B cell (primary cell): ENCODE measurements around the gene CFAP100. TPM values are rescaled to one million over a fixed set of nuclear protein-coding genes. Genes with fewer than 3 reads are reported as not detected.

Source experiments
- ATAC-seq: fragments of 200-7000 bp; cut with Tn5 transposase; one replicate; pipeline ENCODE4 v1.10.0; 2021; ENCODE audit warnings: low read depth, mild to moderate bottlenecking, moderate number of reproducible peaks, moderate library complexity
- CTCF ChIA-PET: fragments of 350-600 bp; sonication (Branson Sonifier 250); formaldehyde crosslinking; loops from one replicate; lab custom pipeline; 2021; ENCODE audit warnings: antibody characterized with exemption, inconsistent platforms; lab: Charles Lee
- POLR2A ChIA-PET: fragments of 350-600 bp; sonication (Branson Sonifier 250); formaldehyde crosslinking; loops from one replicate; lab custom pipeline; 2021; ENCODE audit warnings: antibody characterized with exemption; lab: Charles Lee
- DNase-seq: peaks from one replicate; pipeline ENCODE4 v3.0.0; 2013
- H2AFZ ChIP-seq: 2 replicates; pipeline ENCODE4 v1.6.1; 2012; ENCODE audit warnings: mild to moderate bottlenecking, low read depth, low read length; ENCODE audit not compliant: insufficient read depth, poor library complexity, severe bottlenecking
- H3K27ac ChIP-seq, 2 donors: 1 replicate in 1 of 2; 2 replicates in 1 of 2; pipeline ENCODE4 v1.5.1; 2012 to 2013; ENCODE audit warnings: low read length in 2 of 2, mild to moderate bottlenecking in 2 of 2, moderate library complexity in 1 of 2
- H3K27me3 ChIP-seq, 4 experiments: fragments of 200-600 bp in 1 of 4; sonication (generic) in 1 of 4; replicated peaks in 1 of 4; 1 replicate in 2 of 4; 2 replicates in 2 of 4; pipeline versions ENCODE4 v1.6.1 to v1.7.0; 2013 to 2016; ENCODE audit warnings: low read length in 3 of 4, mild to moderate bottlenecking in 2 of 4, mixed read lengths in 1 of 4, moderate library complexity in 1 of 4; ENCODE audit not compliant: insufficient read depth in 4 of 4, control insufficient read depth in 3 of 4; ENCODE audit errors: control extremely low read depth in 1 of 4
- H3K36me3 ChIP-seq, 2 experiments: replicated peaks in 1 of 2; 1 replicate in 1 of 2; 2 replicates in 1 of 2; pipeline versions ENCODE4 v1.6.1 to v1.7.1; 2013; ENCODE audit warnings: low read length in 1 of 2; ENCODE audit not compliant: insufficient read depth in 2 of 2, control insufficient read depth in 1 of 2; ENCODE audit errors: control extremely low read depth in 1 of 2, extremely low read depth in 1 of 2
- H3K4me1 ChIP-seq, 2 donors: fragments of 200-600 bp in 1 of 2; sonication (generic) in 1 of 2; 1 replicate in 1 of 2; 2 replicates in 1 of 2; pipeline versions ENCODE4 v1.5.1 to v1.6.1; 2013 to 2017; ENCODE audit warnings: low read length in 2 of 2; ENCODE audit not compliant: control insufficient read depth in 2 of 2, insufficient read depth in 2 of 2
- H3K4me2 ChIP-seq: replicated peaks from 2 replicates; pipeline ENCODE3; 2012; ENCODE audit warnings: mild to moderate bottlenecking, low read depth, low read length; ENCODE audit not compliant: poor library complexity, severe bottlenecking
- H3K4me3 ChIP-seq, 5 experiments: fragments of 200-600 bp in 1 of 5; sonication (generic) in 1 of 5; 1 replicate in 3 of 5; 2 replicates in 2 of 5; pipeline versions ENCODE4 v1.5.1 to v1.7.0; 2011 to 2016; ENCODE audit warnings: low read length in 4 of 5, mild to moderate bottlenecking in 4 of 5, low read depth in 2 of 5, control low read depth in 1 of 5, moderate library complexity in 1 of 5; ENCODE audit not compliant: insufficient read depth in 1 of 5; ENCODE audit errors: control extremely low read depth in 1 of 5, extremely low read depth in 1 of 5
- H3K79me2 ChIP-seq: fragments of 200-600 bp; sonication (generic); one replicate; pipeline ENCODE4 v1.6.0; 2016; ENCODE audit warnings: low read length; ENCODE audit not compliant: control insufficient read depth, insufficient read depth
- H3K9ac ChIP-seq: fragments of 200-600 bp; sonication (generic); 2 replicates; pipeline ENCODE4 v1.6.1; 2017; ENCODE audit warnings: mild to moderate bottlenecking, low read length, moderate library complexity
- H3K9me3 ChIP-seq, 3 donors: one replicate each; pipeline versions ENCODE4 v1.6.1 to v1.7.1; 2013; ENCODE audit warnings: low read length in 2 of 3; ENCODE audit not compliant: control insufficient read depth in 2 of 3, insufficient read depth in 1 of 3; ENCODE audit errors: control extremely low read depth in 1 of 3
- H4K20me1 ChIP-seq: 2 replicates; pipeline ENCODE4 v1.6.0; 2012; ENCODE audit warnings: mild to moderate bottlenecking, low read length; ENCODE audit not compliant: insufficient read depth, control insufficient read depth, poor library complexity, severe bottlenecking
- H3K27ac Mint-ChIP-seq: one replicate; pipeline ENCODE4 v1.8.0; 2021; ENCODE audit warnings: mixed read lengths
- H3K27me3 Mint-ChIP-seq: one replicate; pipeline ENCODE4 v1.8.0; 2021; ENCODE audit warnings: mixed read lengths
- H3K4me1 Mint-ChIP-seq: one replicate; pipeline ENCODE4 v1.8.0; 2021; ENCODE audit warnings: mixed read lengths
- H3K4me3 Mint-ChIP-seq: one replicate; pipeline ENCODE4 v1.8.0; 2021; ENCODE audit warnings: mixed read lengths
- H3K9me3 Mint-ChIP-seq: one replicate; pipeline ENCODE4 v1.8.0; 2022; ENCODE audit warnings: mixed read lengths; ENCODE audit not compliant: insufficient read depth
- EZH2 ChIP-seq: IDR thresholded peaks from 2 replicates; pipeline ENCODE4 v1.6.1; 2012; ENCODE audit warnings: borderline replicate concordance, low read depth, mild to moderate bottlenecking, moderate library complexity, low read length; ENCODE audit not compliant: insufficient read depth, poor library complexity, severe bottlenecking
- WGBS: methylation state at CpG from one replicate; pipeline ENCODE4 v1.1.5; 2013; ENCODE audit warnings: missing lambda C conversion rate; ENCODE audit not compliant: insufficient coverage; 5-methylcytosine and 5-hydroxymethylcytosine counted together
- intact Hi-C: fragments of 100-400 bp; cut with micrococcal nuclease; formaldehyde crosslinking; loops from one replicate; pipeline ENCODE4 v1.10.0; 2022
- polyA plus RNA-seq: library from polyadenylated mRNA; depleted of rRNA; stranded (reverse); fragments of >200 nt; gene quantifications from 2 replicates; pipeline ENCODE4 v1.2.3, GENCODE V29; 2012
- total RNA-seq, 2 donors: library from RNA; stranded (reverse); fragments of 120-200 nt in 1 of 2; gene quantifications; 1 replicate in 1 of 2; 2 replicates in 1 of 2; pipeline versions ENCODE4 v1.2.3 to v1.2.4, GENCODE V29; 2013 to 2022
- TF ChIP-seq, protein P1 (sequence below): fragments of 200-600 bp; IDR thresholded peaks from one replicate; pipeline ENCODE4 v1.8.0; 2022; ENCODE audit warnings: antibody characterized with exemption, mild to moderate bottlenecking

The CFAP100 gene
- total and polyA plus RNA-seq, 2 donors (not counting 1 experiment from before 2014, with no cell fraction given): not detected

DNA sequence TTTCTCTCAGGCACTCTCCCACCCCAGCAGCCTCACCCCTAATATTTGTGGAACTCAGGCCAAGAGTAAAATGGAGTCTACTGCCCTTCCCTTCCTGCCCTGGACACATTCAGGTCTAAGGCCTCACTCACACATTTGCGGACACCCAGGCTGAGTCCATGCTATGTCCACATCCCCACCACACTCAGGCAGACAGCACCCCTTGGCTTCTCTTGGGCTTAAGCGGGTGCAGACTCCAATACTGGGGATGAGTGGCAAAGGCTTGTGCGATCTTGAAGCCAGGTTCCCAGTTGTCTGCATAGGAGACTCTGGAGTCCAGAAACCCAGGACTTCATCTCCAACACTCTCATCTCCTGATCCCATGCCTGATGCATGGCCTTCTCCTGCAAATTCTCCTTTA lies 17.5 kb upstream of the CFAP100 start:
- Histone ChIP-seq H3K79me2 (no peaks in the 10 kb centered on the region), H3K9ac (no peak overlapping the region), H4K20me1 (no peaks in the 10 kb centered on the region), H3K4me3 (no peak overlapping the region), H3K4me1 (no peaks in the 10 kb centered on the region), H3K27ac (no peak overlapping the region), H3K9me3 (no peaks in the 10 kb centered on the region), H3K4me2 (no peak overlapping the region), H3K36me3 (no peaks in the 10 kb centered on the region), H3K27me3 (peaks cover 0 to 5% (median 0%) of the 10 kb centered on the region in 4 experiments), H2AFZ (no peak overlapping the region)
- Mint-ChIP-seq H3K27me3 (peaks cover 12% of the 10 kb centered on the region), H3K4me1 (no peaks in the 10 kb centered on the region), H3K9me3 (no peaks in the 10 kb centered on the region), H3K27ac (no peak overlapping the region), H3K4me3 (no peak overlapping the region)
- no peak for ATAC-seq
- ChIA-PET POLR2A (no interaction called here), CTCF (no interaction called here)
- DNase-seq: no peak
- WGBS: 100% methylated on average over 2 of the region's 3 CpGs
- intact Hi-C loops: no loop called here
- no peak for TF ChIP-seq EZH2
- TF ChIP-seq, protein P1, sequence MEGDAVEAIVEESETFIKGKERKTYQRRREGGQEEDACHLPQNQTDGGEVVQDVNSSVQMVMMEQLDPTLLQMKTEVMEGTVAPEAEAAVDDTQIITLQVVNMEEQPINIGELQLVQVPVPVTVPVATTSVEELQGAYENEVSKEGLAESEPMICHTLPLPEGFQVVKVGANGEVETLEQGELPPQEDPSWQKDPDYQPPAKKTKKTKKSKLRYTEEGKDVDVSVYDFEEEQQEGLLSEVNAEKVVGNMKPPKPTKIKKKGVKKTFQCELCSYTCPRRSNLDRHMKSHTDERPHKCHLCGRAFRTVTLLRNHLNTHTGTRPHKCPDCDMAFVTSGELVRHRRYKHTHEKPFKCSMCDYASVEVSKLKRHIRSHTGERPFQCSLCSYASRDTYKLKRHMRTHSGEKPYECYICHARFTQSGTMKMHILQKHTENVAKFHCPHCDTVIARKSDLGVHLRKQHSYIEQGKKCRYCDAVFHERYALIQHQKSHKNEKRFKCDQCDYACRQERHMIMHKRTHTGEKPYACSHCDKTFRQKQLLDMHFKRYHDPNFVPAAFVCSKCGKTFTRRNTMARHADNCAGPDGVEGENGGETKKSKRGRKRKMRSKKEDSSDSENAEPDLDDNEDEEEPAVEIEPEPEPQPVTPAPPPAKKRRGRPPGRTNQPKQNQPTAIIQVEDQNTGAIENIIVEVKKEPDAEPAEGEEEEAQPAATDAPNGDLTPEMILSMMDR: no peak

GRCh38 chr3:126378341-126378751 lies 16.4 kb upstream of the CFAP100 start:
- Mint-ChIP-seq H3K9me3 (no peaks in the 10 kb centered on the region), H3K27ac (no peak overlapping the region), H3K4me1 (no peaks in the 10 kb centered on the region), H3K4me3 (no peak overlapping the region), H3K27me3 (peaks cover 16% of the 10 kb centered on the region)
- Histone ChIP-seq H3K9me3 (no peaks in the 10 kb centered on the region), H3K4me3 (no peak overlapping the region), H3K4me2 (no peak overlapping the region), H2AFZ (no peak overlapping the region), H3K27me3 (peaks cover 0 to 6% (median 0%) of the 10 kb centered on the region in 4 experiments), H4K20me1 (no peaks in the 10 kb centered on the region), H3K79me2 (no peaks in the 10 kb centered on the region), H3K9ac (no peak overlapping the region), H3K4me1 (no peaks in the 10 kb centered on the region), H3K36me3 (no peaks in the 10 kb centered on the region), H3K27ac (no peak overlapping the region)
- DNase-seq (no peak), ATAC-seq (no peak)
- no peak for TF ChIP-seq EZH2
- TF ChIP-seq, protein P1: no peak
- ChIA-PET POLR2A (no interaction called here), CTCF (no interaction called here)
- intact Hi-C loops: no loop called here
- WGBS: 85% methylated on average over 6 of the region's 6 CpGs
